A673 (cell line): ENCODE data around the gene CERS6. TPM values are rescaled to one million over a fixed set of nuclear protein-coding genes. Genes with fewer than 3 reads are reported as not detected.
A peak's percentile ranks its signal among the peaks of the same experiment; 100 is the strongest.

Experiments used
- BruUV-seq: library from RNA; stranded (reverse); fragments of 400-500 nt; replicated peaks from 2 replicates; lab custom pipeline; 2021; lab: Mats Ljungman, UMichigan
- CTCF ChIA-PET: fragments of 300-600 bp; sonication (Branson Sonifier 250); formaldehyde crosslinking; loops from one replicate; lab custom pipeline; 2022; ENCODE audit warnings: antibody characterized with exemption; lab: Charles Lee
- POLR2A ChIA-PET: fragments of 300-600 bp; sonication (Branson Sonifier 250); formaldehyde crosslinking; loops from one replicate; lab custom pipeline; 2022; ENCODE audit warnings: antibody characterized with exemption; ENCODE audit not compliant: low non-redundant PET; lab: Charles Lee
- DNase-seq: peaks from one replicate; pipeline ENCODE4 v3.0.0-alpha.2; 2015; ENCODE audit warnings: low spot score
- H3K27ac ChIP-seq: fragments of 200-600 bp; sonication (generic); 2 replicates; pipeline ENCODE4 v1.5.1; 2016; ENCODE audit warnings: mixed run types, low read depth, mild to moderate bottlenecking, mixed read lengths, antibody characterized with exemption, low read length; ENCODE audit not compliant: poor library complexity, severe bottlenecking
- H3K27me3 ChIP-seq: fragments of 200-600 bp; sonication (generic); replicated peaks from 2 replicates; pipeline ENCODE4 v1.6.1; 2017; ENCODE audit warnings: mixed run types, low read depth, mild to moderate bottlenecking, mixed read lengths, antibody characterized with exemption, low read length; ENCODE audit not compliant: insufficient read depth, poor library complexity
- H3K36me3 ChIP-seq: fragments of 200-600 bp; sonication (generic); 2 replicates; pipeline ENCODE4 v1.6.1; 2016; ENCODE audit warnings: mixed run types, mild to moderate bottlenecking, mixed read lengths, antibody characterized with exemption, low read length; ENCODE audit not compliant: insufficient read depth, poor library complexity, severe bottlenecking
- H3K4me1 ChIP-seq: fragments of 200-600 bp; sonication (generic); 2 replicates; pipeline ENCODE4 v1.6.1; 2017; ENCODE audit warnings: mixed run types, mild to moderate bottlenecking, mixed read lengths, antibody characterized with exemption, low read length; ENCODE audit not compliant: insufficient read depth, poor library complexity, severe bottlenecking
- H3K4me3 ChIP-seq: fragments of 200-600 bp; sonication (generic); 2 replicates; pipeline ENCODE4 v1.5.1; 2016; ENCODE audit warnings: low read depth, mixed run types, mild to moderate bottlenecking, mixed read lengths, low read length; ENCODE audit not compliant: poor library complexity, severe bottlenecking
- H3K9me3 ChIP-seq: fragments of 200-600 bp; sonication (generic); 2 replicates; pipeline ENCODE4 v1.6.1; 2016; ENCODE audit warnings: mixed run types, low read depth, mild to moderate bottlenecking, mixed read lengths, antibody characterized with exemption, low read length; ENCODE audit not compliant: poor library complexity, severe bottlenecking
- CTCF ChIP-seq: fragments of 300-800, 200-600 bp; sonication (generic); conservative IDR thresholded peaks from 2 replicates; pipeline ENCODE4 v1.5.1; 2017; ENCODE audit warnings: low read depth, mild to moderate bottlenecking, antibody characterized with exemption, low read length, moderate library complexity, mixed read lengths
- EZH2 ChIP-seq: fragments of 200-600 bp; sonication (generic); IDR thresholded peaks from 2 replicates; pipeline ENCODE4 v1.6.1; 2017; ENCODE audit warnings: borderline replicate concordance, low read depth, mild to moderate bottlenecking, mixed read lengths, antibody characterized with exemption, low read length; ENCODE audit not compliant: poor library complexity, severe bottlenecking
- intact Hi-C: fragments of 100-400 bp; cut with micrococcal nuclease; formaldehyde crosslinking; loops from one replicate; pipeline ENCODE4 v1.10.0; 2022; ENCODE audit not compliant: unreplicated experiment
- total RNA-seq: library from RNA; stranded (reverse); gene quantifications from 2 replicates; pipeline ENCODE4 v1.2.3, GENCODE V29; 2021

CERS6 gene
- total RNA-seq, 1 experiment from 2014 or later = 12.4 TPM

DNA sequence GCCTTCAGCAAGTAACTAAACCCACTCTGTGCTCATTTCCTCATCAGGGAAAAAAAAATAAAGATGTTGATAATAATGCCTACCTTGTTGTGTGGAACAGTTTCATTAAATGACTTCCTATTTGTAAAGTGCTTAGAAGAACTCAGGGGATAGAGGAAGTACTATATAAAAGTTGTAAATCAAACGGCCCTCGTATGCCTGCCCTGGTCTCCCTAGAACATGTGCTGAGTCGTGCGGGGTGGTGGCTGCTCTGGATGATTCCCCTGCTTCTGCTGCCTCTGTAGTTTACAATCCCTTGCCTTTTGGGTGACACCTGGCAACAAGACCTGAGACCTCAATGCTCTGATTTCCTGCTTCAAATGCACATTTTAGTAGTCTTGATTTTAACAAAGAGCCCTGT, 170.0 kb downstream of the CERS6 start:
- H3K27ac ChIP-seq = no peak overlapping the region
- ChIA-PET POLR2A (no interaction called here), CTCF (no interaction called here)
- H3K36me3 ChIP-seq = no peaks in the 10 kb centered on the region
- TF ChIP-seq CTCF (no peak), EZH2 (no peak)
- no peak overlapping the region for H3K4me3 ChIP-seq
- H3K4me1 ChIP-seq = peaks cover 7% of the 10 kb centered on the region
- intact Hi-C loops = no loop called here
- no peaks in the 10 kb centered on the region for H3K27me3 ChIP-seq
- DNase-seq = no peak
- no TSS peak for BruUV-seq
- no peaks in the 10 kb centered on the region for H3K9me3 ChIP-seq

- intact Hi-C loops = no loop called here
- Histone ChIP-seq H3K4me1 (peaks cover 7% of the 10 kb centered on the region), H3K4me3 (no peak overlapping the region), H3K27ac (no peak overlapping the region), H3K36me3 (no peaks in the 10 kb centered on the region), H3K9me3 (no peaks in the 10 kb centered on the region), H3K27me3 (no peaks in the 10 kb centered on the region)
- ChIA-PET POLR2A (no interaction called here), CTCF (no interaction called here)
- no TSS peak for BruUV-seq
- TF ChIP-seq CTCF (no peak), EZH2 (no peak)
- no peak for DNase-seq
Measured at GRCh38 chr2:168626647-168627046, 170.6 kb downstream of the CERS6 start.

- intact Hi-C loops = no loop called here
- TF ChIP-seq CTCF (no peak), EZH2 (no peak)
- no peak overlapping the region for H3K27ac ChIP-seq
- peaks cover 10% of the 10 kb centered on the region for H3K4me1 ChIP-seq
- BruUV-seq = no TSS peak
- no peaks in the 10 kb centered on the region for H3K9me3 ChIP-seq
- H3K36me3 ChIP-seq = no peaks in the 10 kb centered on the region
- H3K27me3 ChIP-seq = no peaks in the 10 kb centered on the region
- DNase-seq = peak; percentile 47
- H3K4me3 ChIP-seq = no peak overlapping the region
- POLR2A ChIA-PET = no interaction called here
- CTCF ChIA-PET = interaction anchor here (0.7 kb wide), 1 partner anchor 19 kb away, joined by 3 read pairs; no protein-coding TSS in a partner anchor
Measured at GRCh38 chr2:168632709-168633121, 176.6 kb downstream of the CERS6 start.
